Parathyroid adenoma (tissue), 2 donors: ENCODE results near the gene RNPEP.

Experiments
- H2AFZ ChIP-seq: fragments of 300-600 bp; sonication (generic); one replicate; pipeline ENCODE4 v1.7.0; 2017; ENCODE audit warnings: antibody characterized with exemption, mild to moderate bottlenecking
- H3K27ac ChIP-seq: fragments of 300-600 bp; sonication (generic); one replicate; pipeline ENCODE4 v1.7.0; 2017
- H3K27me3 ChIP-seq: fragments of 300-600 bp; sonication (generic); one replicate; pipeline ENCODE4 v1.7.0; 2017; ENCODE audit warnings: low read length; ENCODE audit not compliant: control insufficient read depth, insufficient read depth
- H3K36me3 ChIP-seq: fragments of 300-600 bp; sonication (generic); one replicate; pipeline ENCODE4 v1.7.0; 2017; ENCODE audit warnings: low read length; ENCODE audit not compliant: control insufficient read depth, insufficient read depth
- H3K4me1 ChIP-seq: fragments of 300-600 bp; sonication (generic); one replicate; pipeline ENCODE4 v1.7.0; 2017; ENCODE audit warnings: control low read depth
- H3K4me2 ChIP-seq: fragments of 300-600 bp; sonication (generic); one replicate; pipeline ENCODE4 v1.7.0; 2017; ENCODE audit warnings: low read length
- H3K4me3 ChIP-seq: fragments of 300-600 bp; sonication (generic); one replicate; pipeline ENCODE4 v1.7.0; 2017; ENCODE audit warnings: low read depth, low read length
- H3K79me2 ChIP-seq: fragments of 300-600 bp; sonication (generic); one replicate; pipeline ENCODE4 v1.7.0; 2017; ENCODE audit warnings: control low read depth
- H3K9ac ChIP-seq: fragments of 300-600 bp; sonication (generic); one replicate; pipeline ENCODE4 v1.7.0; 2017; ENCODE audit warnings: mild to moderate bottlenecking
- H3K9me3 ChIP-seq: fragments of 300-600 bp; sonication (generic); one replicate; pipeline ENCODE4 v1.7.0; 2017; ENCODE audit warnings: low read length; ENCODE audit not compliant: control insufficient read depth
- CTCF ChIP-seq: fragments of 300-600 bp; sonication (generic); IDR thresholded peaks from one replicate; pipeline ENCODE4 v1.7.0; 2017; ENCODE audit warnings: antibody characterized with exemption, mild to moderate bottlenecking
- donor health status: primary hyperparathyroidism.

Gene RNPEP

GRCh38 chr1:201982623-201983379, at the start of gene RNPEP:
RNPEP (plus strand) TSS chr1:201982648; CDS start chr1:201982667, 19 bp downstream.
- no peaks in the 10 kb centered on the region for H3K36me3 ChIP-seq
- no peak for TF ChIP-seq CTCF
- H3K9ac ChIP-seq, result peak within 1 kb of the TSS; percentile 19
- no peaks in the 10 kb centered on the region for H3K4me1 ChIP-seq
- no peaks in the 10 kb centered on the region for H3K27me3 ChIP-seq
- peak within 1 kb of the TSS; percentile 62 for H3K27ac ChIP-seq
- H2AFZ ChIP-seq, result peak within 1 kb of the TSS; percentile 82
- peak within 1 kb of the TSS; percentile 63 for H3K4me3 ChIP-seq
- no peaks in the 10 kb centered on the region for H3K79me2 ChIP-seq
- H3K4me2 ChIP-seq, result peak within 1 kb of the TSS; percentile 85
- no peaks in the 10 kb centered on the region for H3K9me3 ChIP-seq

GRCh38 chr1:201933840-201934430, 48.5 kb upstream of the RNPEP start:
- Histone ChIP-seq H3K79me2 (no peaks in the 10 kb centered on the region), H3K4me1 (peaks cover under 1% of the 10 kb centered on the region), H3K36me3 (no peaks in the 10 kb centered on the region), H3K9ac (no peak overlapping the region), H3K4me2 (peak overlapping the region; percentile 8), H3K27ac (peak overlapping the region; percentile 44), H3K4me3 (no peak overlapping the region), H3K9me3 (no peaks in the 10 kb centered on the region), H2AFZ (peak overlapping the region; percentile 34), H3K27me3 (no peaks in the 10 kb centered on the region)
- no peak for TF ChIP-seq CTCF

GRCh38 chr1:201937624-201938213, 44.7 kb upstream of the RNPEP start:
- Histone ChIP-seq H3K36me3 (no peaks in the 10 kb centered on the region), H3K4me3 (no peak overlapping the region)

GRCh38 chr1:201938440-201939035, 43.9 kb upstream of the RNPEP start:
- H3K9ac ChIP-seq, result no peak overlapping the region
- TF ChIP-seq CTCF, result no peak
- no peaks in the 10 kb centered on the region for H3K9me3 ChIP-seq
- H3K36me3 ChIP-seq, result no peaks in the 10 kb centered on the region
- H3K79me2 ChIP-seq, result no peaks in the 10 kb centered on the region
- H3K4me3 ChIP-seq, result no peak overlapping the region
- H3K27ac ChIP-seq, result peak overlapping the region; percentile 32
- peak overlapping the region; percentile 38 for H2AFZ ChIP-seq
- peaks cover 7% of the 10 kb centered on the region for H3K4me1 ChIP-seq
- H3K27me3 ChIP-seq, result no peaks in the 10 kb centered on the region
- peak overlapping the region; percentile 22 for H3K4me2 ChIP-seq

More at GRCh38 chr1:201937624-201938213, 44.7 kb upstream of the RNPEP start:
- peaks cover 7% of the 10 kb centered on the region for H3K4me1 ChIP-seq
- H3K27me3 ChIP-seq, result no peaks in the 10 kb centered on the region
- H3K79me2 ChIP-seq, result no peaks in the 10 kb centered on the region
- no peak overlapping the region for H3K4me2 ChIP-seq
- TF ChIP-seq CTCF, result no peak
- no peak overlapping the region for H3K9ac ChIP-seq
- no peak overlapping the region for H2AFZ ChIP-seq
- H3K27ac ChIP-seq, result no peak overlapping the region
- no peaks in the 10 kb centered on the region for H3K9me3 ChIP-seq
